Ectodermal cell (in vitro differentiated cells): ENCODE results near the gene INVS.
"Not testable (repeated sequence)": the region's sequence is repeated elsewhere in the genome, so short reads cannot be mapped to it uniquely, and the experiment has no call there.

ENCODE experiments used
- H3K27ac ChIP-seq: 2 replicates; pipeline ENCODE4 v1.7.0; 2013; ENCODE audit warnings: mild to moderate bottlenecking, low read depth, low read length; ENCODE audit not compliant: insufficient read depth, poor library complexity, severe bottlenecking
- H3K27me3 ChIP-seq: 2 replicates; pipeline ENCODE4 v1.7.0; 2013; ENCODE audit warnings: mild to moderate bottlenecking, low read length; ENCODE audit not compliant: insufficient read depth, control insufficient read depth, poor library complexity, severe bottlenecking
- H3K36me3 ChIP-seq: one replicate; pipeline ENCODE4 v1.7.0; 2013; ENCODE audit warnings: low read length; ENCODE audit not compliant: control insufficient read depth, insufficient read depth
- H3K4me1 ChIP-seq: one replicate; pipeline ENCODE4 v1.7.0; 2013; ENCODE audit warnings: low read length; ENCODE audit not compliant: control insufficient read depth, insufficient read depth
- H3K4me3 ChIP-seq: 2 replicates; pipeline ENCODE4 v1.7.0; 2013; ENCODE audit warnings: low read depth, low read length, control low read depth; ENCODE audit not compliant: insufficient read depth
- H3K9me3 ChIP-seq: 2 replicates; pipeline ENCODE4 v1.7.0; 2013; ENCODE audit warnings: mild to moderate bottlenecking, low read length, moderate library complexity; ENCODE audit not compliant: control insufficient read depth
- WGBS, 2 experiments: methylation state at CpG; one replicate each; pipeline ENCODE4 v1.1.7; 2013; ENCODE audit warnings: missing lambda C conversion rate in 2 of 2; 5-methylcytosine and 5-hydroxymethylcytosine counted together

Gene INVS

DNA sequence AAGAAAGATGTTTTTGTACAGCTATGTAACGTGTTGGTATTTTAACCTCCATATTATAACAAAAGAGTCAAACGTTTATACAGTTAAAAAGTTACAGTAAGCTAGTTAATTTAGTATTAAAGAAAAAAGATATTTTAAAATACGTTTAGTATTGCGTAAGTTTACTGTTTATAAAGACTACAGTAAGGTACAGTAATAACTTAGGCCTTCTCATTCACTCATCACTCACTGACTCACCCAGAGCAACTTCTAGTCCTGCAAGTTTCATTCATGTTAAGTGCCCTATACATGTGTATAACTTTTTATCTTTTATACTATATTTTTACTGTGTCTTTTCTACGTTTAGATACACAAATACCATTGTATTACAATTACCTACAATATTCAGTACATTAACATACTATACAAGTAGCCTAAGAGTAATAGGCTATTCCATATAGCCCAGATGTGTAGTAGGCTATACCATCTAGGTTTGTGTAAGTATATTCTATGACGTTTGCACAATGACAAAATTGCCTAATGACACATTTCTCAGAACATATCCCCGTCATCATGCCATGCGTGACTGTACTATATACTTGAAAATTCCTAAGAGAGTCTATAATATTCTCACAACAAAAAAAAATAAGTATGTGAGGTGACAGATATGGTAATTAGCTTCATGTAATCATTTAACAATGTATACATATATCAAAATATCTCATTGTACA lies 34.0 kb upstream of the INVS start:
- Histone ChIP-seq H3K27ac (no peak overlapping the region), H3K27me3 (no peaks in the 10 kb centered on the region), H3K4me1 (no peaks in the 10 kb centered on the region), H3K36me3 (no peaks in the 10 kb centered on the region), H3K4me3 (no peak overlapping the region), H3K9me3 (no peaks in the 10 kb centered on the region)
- 94% methylated on average over 2 of the region's 8 CpGs; no CpG with 5 or more reads in 1 of the 2 experiments for WGBS, 2 experiments

DNA sequence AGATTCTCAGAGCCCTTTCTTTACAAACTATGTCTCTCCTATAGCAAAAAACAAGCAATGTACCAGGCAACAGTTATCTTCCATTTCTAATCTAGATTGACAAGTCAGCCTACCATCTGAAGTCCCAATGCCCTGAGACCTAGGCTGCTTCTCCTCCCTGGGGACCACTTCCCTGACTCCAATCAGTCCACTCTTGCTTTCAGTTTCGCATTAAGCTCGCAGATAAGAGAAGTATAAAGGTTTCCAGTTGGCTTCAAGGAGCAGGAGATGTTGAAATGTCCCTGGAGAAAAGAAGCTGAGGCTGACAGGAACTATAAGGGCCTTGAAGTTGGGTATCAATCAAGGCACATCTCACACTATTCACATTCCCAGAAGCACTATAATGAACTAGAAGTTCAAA lies 32.5 kb upstream of the INVS start:
- 100% methylated on average over 2 of the region's 2 CpGs for WGBS, 2 experiments
- H3K27me3 ChIP-seq = no peaks in the 10 kb centered on the region
- H3K36me3 ChIP-seq = no peaks in the 10 kb centered on the region
- H3K4me1 ChIP-seq = no peaks in the 10 kb centered on the region
- H3K27ac ChIP-seq = no peak overlapping the region
- no peaks in the 10 kb centered on the region for H3K9me3 ChIP-seq
- no peak overlapping the region for H3K4me3 ChIP-seq

DNA sequence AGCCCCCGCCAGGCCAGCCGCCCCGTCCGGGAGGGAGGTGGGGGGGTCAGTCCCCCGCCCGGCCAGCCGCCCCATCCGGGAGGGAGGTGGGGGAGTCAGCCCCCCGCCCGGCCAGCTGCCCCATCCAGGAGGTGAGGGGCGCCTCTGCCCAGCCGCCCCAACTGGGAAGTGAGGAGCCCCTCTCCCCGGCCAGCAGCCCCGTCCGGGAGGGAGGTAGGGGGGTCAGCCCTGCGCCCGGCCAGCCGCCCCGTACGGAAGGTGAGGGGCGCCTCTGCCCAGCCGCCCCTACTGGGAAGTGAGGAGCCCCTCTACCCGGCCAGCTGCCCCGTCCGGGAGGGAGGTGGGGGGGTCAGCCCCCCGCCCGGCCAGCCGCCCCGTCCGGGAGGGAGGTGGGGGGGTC lies 31.1 kb upstream of the INVS start:
- H3K27ac ChIP-seq, H3K9me3 ChIP-seq, H3K36me3 ChIP-seq, H3K4me1 ChIP-seq, H3K27me3 ChIP-seq, H3K4me3 ChIP-seq: not testable (repeated sequence)
- WGBS, 2 experiments = 93 to 96% methylated on average over 19 to 22 of the region's 30 CpGs

- WGBS, 2 experiments = no CpG with 5 or more reads among the region's 3 CpGs
- H3K27ac ChIP-seq, H3K9me3 ChIP-seq, H3K27me3 ChIP-seq, H3K4me1 ChIP-seq, H3K36me3 ChIP-seq, H3K4me3 ChIP-seq: not testable (repeated sequence)
Observed at GRCh38 chr9:100069068-100069467, 30.0 kb upstream of the INVS start.

- H3K4me1 ChIP-seq = no peaks in the 10 kb centered on the region
- H3K27me3 ChIP-seq = no peaks in the 10 kb centered on the region
- WGBS, 2 experiments = 95 to 98% methylated on average over 2 of the region's 2 CpGs
- H3K36me3 ChIP-seq = no peaks in the 10 kb centered on the region
- no peaks in the 10 kb centered on the region for H3K9me3 ChIP-seq
- H3K4me3 ChIP-seq = no peak overlapping the region
- no peak overlapping the region for H3K27ac ChIP-seq
Observed at GRCh38 chr9:100070104-100071041, 28.7 kb upstream of the INVS start.

- Histone ChIP-seq H3K4me1 (no peaks in the 10 kb centered on the region), H3K36me3 (no peaks in the 10 kb centered on the region), H3K9me3 (no peaks in the 10 kb centered on the region), H3K27ac (no peak overlapping the region), H3K27me3 (no peaks in the 10 kb centered on the region), H3K4me3 (no peak overlapping the region)
- WGBS, 2 experiments = 91 to 96% methylated on average over 1 to 2 of the region's 2 CpGs
Observed at GRCh38 chr9:100071271-100071670, 27.8 kb upstream of the INVS start.

DNA sequence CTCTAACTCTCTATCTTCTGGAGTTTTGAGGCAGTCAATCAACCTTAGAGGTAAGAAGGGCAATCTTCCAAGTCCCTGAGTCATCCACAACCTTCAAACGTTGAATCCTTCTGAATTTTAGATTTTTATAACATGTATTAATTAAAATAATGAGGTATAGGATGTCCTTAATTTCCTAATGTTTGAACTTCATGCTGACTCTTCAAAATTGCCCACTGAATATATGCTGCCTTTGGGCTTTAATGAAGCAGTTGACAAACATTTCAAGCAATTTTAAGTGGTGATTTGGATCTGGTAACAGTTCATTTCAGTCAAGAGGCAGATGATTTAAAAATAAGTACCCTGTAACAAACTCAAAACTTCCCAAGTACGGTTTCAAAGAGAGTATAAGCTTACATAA lies 26.2 kb upstream of the INVS start:
- H3K36me3 ChIP-seq = no peaks in the 10 kb centered on the region
- no peaks in the 10 kb centered on the region for H3K9me3 ChIP-seq
- 86% methylated on average over 1 of the region's 2 CpGs; no CpG with 5 or more reads in 1 of the 2 experiments for WGBS, 2 experiments
- H3K27ac ChIP-seq = no peak overlapping the region
- no peaks in the 10 kb centered on the region for H3K4me1 ChIP-seq
- no peaks in the 10 kb centered on the region for H3K27me3 ChIP-seq
- no peak overlapping the region for H3K4me3 ChIP-seq

- 94% methylated on average over 6 of the region's 6 CpGs for WGBS, 2 experiments
- no peak overlapping the region for H3K27ac ChIP-seq
- H3K4me1 ChIP-seq = no peaks in the 10 kb centered on the region
- H3K27me3 ChIP-seq = no peaks in the 10 kb centered on the region
- H3K9me3 ChIP-seq = no peaks in the 10 kb centered on the region
- H3K4me3 ChIP-seq = no peak overlapping the region
- no peaks in the 10 kb centered on the region for H3K36me3 ChIP-seq
Observed at GRCh38 chr9:100074093-100074492, 24.9 kb upstream of the INVS start.

DNA sequence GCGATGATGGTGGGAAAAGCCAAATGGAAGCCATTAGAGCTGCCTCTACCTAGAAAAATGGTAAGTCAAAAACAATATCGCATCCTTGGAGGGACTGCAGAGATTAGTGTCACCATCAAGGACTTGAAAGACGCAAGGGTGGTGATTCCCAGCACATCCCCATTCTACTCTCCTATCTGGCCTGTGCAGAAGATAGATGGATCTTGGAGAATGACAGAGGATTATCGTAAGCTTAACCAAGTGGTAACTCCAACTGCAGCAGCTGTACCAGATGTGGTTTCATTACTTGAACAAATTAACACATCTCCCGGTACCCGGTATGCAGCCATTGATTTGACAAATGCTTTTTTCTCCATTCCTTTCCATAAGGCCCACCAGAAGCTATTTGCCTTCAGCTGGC lies 24.1 kb upstream of the INVS start:
- WGBS, 2 experiments = 96% methylated on average over 6 of the region's 6 CpGs
- H3K27ac ChIP-seq = no peak overlapping the region

GRCh38 chr9:100076256-100076655 lies 22.8 kb upstream of the INVS start:
- H3K36me3 ChIP-seq, H3K4me1 ChIP-seq, H3K27me3 ChIP-seq, H3K9me3 ChIP-seq, H3K27ac ChIP-seq, H3K4me3 ChIP-seq: not testable (repeated sequence)
- 94 to 96% methylated on average over 4 of the region's 4 CpGs for WGBS, 2 experiments

More for the DNA sequence above, 24.1 kb upstream of the INVS start:
- Histone ChIP-seq H3K36me3 (no peaks in the 10 kb centered on the region), H3K4me3 (no peak overlapping the region), H3K9me3 (no peaks in the 10 kb centered on the region), H3K27me3 (no peaks in the 10 kb centered on the region), H3K4me1 (no peaks in the 10 kb centered on the region)
